ENCODE data around the gene RHOBTB3. TPM values are rescaled to one million over a fixed set of nuclear protein-coding genes. Genes with fewer than 3 reads are reported as not detected.

The RHOBTB3 gene
- total and polyA plus RNA-seq, 11 donors, result 24.3 to 116 (median 82.1) TPM

- Histone ChIP-seq H3K4me1 (peaks cover 0 to 15% (median 7%) of the 10 kb centered on the region in 12 donors), H3K36me3 (peaks cover 0 to 49% (median 27%) of the 10 kb centered on the region in 9 donors), H3K9me3 (no peaks in the 10 kb centered on the region), H3K27ac (no peak overlapping the region), H3K27me3 (no peaks in the 10 kb centered on the region), H3K4me3 (no peak overlapping the region)
- TF ChIP-seq POLR2A (IDR thresholded peaks at IDR 0.05), result no peak
- TF ChIP-seq, protein P1, sequence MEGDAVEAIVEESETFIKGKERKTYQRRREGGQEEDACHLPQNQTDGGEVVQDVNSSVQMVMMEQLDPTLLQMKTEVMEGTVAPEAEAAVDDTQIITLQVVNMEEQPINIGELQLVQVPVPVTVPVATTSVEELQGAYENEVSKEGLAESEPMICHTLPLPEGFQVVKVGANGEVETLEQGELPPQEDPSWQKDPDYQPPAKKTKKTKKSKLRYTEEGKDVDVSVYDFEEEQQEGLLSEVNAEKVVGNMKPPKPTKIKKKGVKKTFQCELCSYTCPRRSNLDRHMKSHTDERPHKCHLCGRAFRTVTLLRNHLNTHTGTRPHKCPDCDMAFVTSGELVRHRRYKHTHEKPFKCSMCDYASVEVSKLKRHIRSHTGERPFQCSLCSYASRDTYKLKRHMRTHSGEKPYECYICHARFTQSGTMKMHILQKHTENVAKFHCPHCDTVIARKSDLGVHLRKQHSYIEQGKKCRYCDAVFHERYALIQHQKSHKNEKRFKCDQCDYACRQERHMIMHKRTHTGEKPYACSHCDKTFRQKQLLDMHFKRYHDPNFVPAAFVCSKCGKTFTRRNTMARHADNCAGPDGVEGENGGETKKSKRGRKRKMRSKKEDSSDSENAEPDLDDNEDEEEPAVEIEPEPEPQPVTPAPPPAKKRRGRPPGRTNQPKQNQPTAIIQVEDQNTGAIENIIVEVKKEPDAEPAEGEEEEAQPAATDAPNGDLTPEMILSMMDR (IDR thresholded peaks at IDR 0.05), result no peak
- intact Hi-C loops (cut with DNase I), result no loop called here
- DNase-seq (no peak), ATAC-seq (no peak)
- WGBS, 4 donors, result 94 to 99% (median 96%) methylated on average over 3 of the region's 3 CpGs
Measured at GRCh38 chr5:95797301-95797700, 66.2 kb downstream of the RHOBTB3 start.

DNA sequence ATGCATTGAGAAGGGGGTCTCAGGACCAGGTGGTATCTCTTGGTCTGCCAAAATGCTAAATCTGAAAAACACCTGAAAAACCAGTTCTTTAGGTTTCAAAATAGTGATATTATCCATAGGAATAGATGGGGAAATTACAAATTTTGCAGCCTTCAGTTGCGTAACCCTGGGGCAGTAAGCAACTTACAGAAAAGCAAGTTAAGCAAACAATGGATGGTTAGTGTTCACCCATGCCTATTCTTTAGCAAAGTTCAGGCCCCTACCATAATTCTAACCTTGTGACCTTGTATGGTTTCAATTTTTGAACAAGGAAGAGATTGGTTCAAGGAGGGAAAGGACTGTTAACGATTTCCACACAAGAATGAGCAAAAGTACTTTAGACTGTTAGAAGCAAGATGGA lies 66.9 kb downstream of the RHOBTB3 start:
- H3K27ac ChIP-seq, result no peak overlapping the region
- H3K4me3 ChIP-seq, result no peak overlapping the region
- no peaks in the 10 kb centered on the region for H3K9me3 ChIP-seq
- DNase-seq, result no peak
- no peak for ATAC-seq
- H3K36me3 ChIP-seq, result peaks cover 0 to 43% (median 19%) of the 10 kb centered on the region in 9 donors
- peaks cover 0 to 21% (median 13%) of the 10 kb centered on the region in 12 donors for H3K4me1 ChIP-seq
- TF ChIP-seq, protein P1 (IDR thresholded peaks at IDR 0.05), result no peak
- TF ChIP-seq POLR2A (IDR thresholded peaks at IDR 0.05), result no peak
- intact Hi-C loops (cut with DNase I), result no loop called here
- 96 to 98% (median 97%) methylated on average over 2 of the region's 2 CpGs for WGBS, 4 donors
- H3K27me3 ChIP-seq, result no peaks in the 10 kb centered on the region

GRCh38 chr5:95798545-95798944 lies 67.4 kb downstream of the RHOBTB3 start:
- Histone ChIP-seq H3K36me3 (peaks cover 0 to 38% (median 14%) of the 10 kb centered on the region in 9 donors), H3K27me3 (no peaks in the 10 kb centered on the region), H3K27ac (no peak overlapping the region), H3K9me3 (no peaks in the 10 kb centered on the region), H3K4me1 (peaks cover 0 to 26% (median 16%) of the 10 kb centered on the region in 12 donors), H3K4me3 (no peak overlapping the region)
- intact Hi-C loops (cut with DNase I), result no loop called here
- TF ChIP-seq, protein P1 (IDR thresholded peaks at IDR 0.05), result no peak
- no peak for TF ChIP-seq POLR2A (IDR thresholded peaks at IDR 0.05)
- DNase-seq (no peak), ATAC-seq (no peak)

GRCh38 chr5:95799191-95799835 lies 68.2 kb downstream of the RHOBTB3 start:
- Histone ChIP-seq H3K9me3 (no peaks in the 10 kb centered on the region), H3K27me3 (no peaks in the 10 kb centered on the region), H3K27ac (no peak overlapping the region), H3K4me3 (no peak overlapping the region), H3K36me3 (peaks cover 0 to 30% (median 7%) of the 10 kb centered on the region in 9 donors), H3K4me1 (peaks cover 0 to 34% (median 16%) of the 10 kb centered on the region in 12 donors)
- WGBS, 4 donors, result 95 to 98% (median 97%) methylated on average over 4 of the region's 4 CpGs
- ATAC-seq (no peak), DNase-seq (no peak)
- intact Hi-C loops (cut with DNase I), result no loop called here
- TF ChIP-seq POLR2A (IDR thresholded peaks at IDR 0.05), result no peak
- TF ChIP-seq, protein P1 (IDR thresholded peaks at IDR 0.05), result no peak
